Fibroblast of skin of scalp (primary cell): ENCODE measurements around the gene LHFPL3.
"Not testable (repeated sequence)": the region's sequence is repeated elsewhere in the genome, so short reads cannot be mapped to it uniquely, and the experiment has no call there.

Experiments
- DNase-seq: peaks from one replicate; pipeline ENCODE4 v3.0.0-alpha.2; 2013

The LHFPL3 gene

GRCh38 chr7:104721027-104721426 lies 392.6 kb downstream of the LHFPL3 start:
- DNase-seq = not testable (repeated sequence)

- no peak for DNase-seq
These were observed 394.6 kb downstream of the LHFPL3 start for GRCh38 chr7:104723001-104723400.

- no peak for DNase-seq
These were observed 430.1 kb downstream of the LHFPL3 start for GRCh38 chr7:104758504-104758903.

GRCh38 chr7:104761892-104762291 lies 433.5 kb downstream of the LHFPL3 start:
- no peak for DNase-seq

GRCh38 chr7:104767113-104767512 lies 438.7 kb downstream of the LHFPL3 start:
- DNase-seq = no peak

GRCh38 chr7:104767826-104768536 lies 439.6 kb downstream of the LHFPL3 start:
- no peak for DNase-seq

- DNase-seq = no peak
These were observed 444.3 kb downstream of the LHFPL3 start for GRCh38 chr7:104772405-104773345.

- DNase-seq = no peak
These were observed 445.4 kb downstream of the LHFPL3 start for GRCh38 chr7:104773796-104774195.

GRCh38 chr7:104775531-104775930 lies 447.1 kb downstream of the LHFPL3 start:
- DNase-seq = no peak

GRCh38 chr7:104777301-104777800 lies 448.9 kb downstream of the LHFPL3 start:
- no peak for DNase-seq

GRCh38 chr7:104779888-104780287 lies 451.5 kb downstream of the LHFPL3 start:
- DNase-seq = no peak

GRCh38 chr7:104784686-104785085 lies 456.3 kb downstream of the LHFPL3 start:
- no peak for DNase-seq

- DNase-seq = no peak
These were observed 461.4 kb downstream of the LHFPL3 start for GRCh38 chr7:104789780-104790179.

- no peak for DNase-seq
These were observed 462.0 kb downstream of the LHFPL3 start for GRCh38 chr7:104790440-104790839.

GRCh38 chr7:104791080-104791479 lies 462.7 kb downstream of the LHFPL3 start:
- no peak for DNase-seq

- no peak for DNase-seq
These were observed 464.7 kb downstream of the LHFPL3 start for GRCh38 chr7:104793066-104793465.

- peak; percentile 5 for DNase-seq
These were observed 465.8 kb downstream of the LHFPL3 start for GRCh38 chr7:104794154-104794553.

GRCh38 chr7:104794589-104794988 lies 466.2 kb downstream of the LHFPL3 start:
- no peak for DNase-seq

- no peak for DNase-seq
These were observed 466.7 kb downstream of the LHFPL3 start for GRCh38 chr7:104795086-104795485.

GRCh38 chr7:104795616-104796398 lies 467.4 kb downstream of the LHFPL3 start:
- DNase-seq = no peak

GRCh38 chr7:104800307-104800706 lies 471.9 kb downstream of the LHFPL3 start:
- no peak for DNase-seq

- no peak for DNase-seq
These were observed 472.6 kb downstream of the LHFPL3 start for GRCh38 chr7:104801022-104801421.

- no peak for DNase-seq
These were observed 475.5 kb downstream of the LHFPL3 start for GRCh38 chr7:104803931-104804330.
